ENCODE measurements around the gene TSPAN9. TPM values are rescaled to one million over a fixed set of nuclear protein-coding genes. Genes with fewer than 3 reads are reported as not detected.

TSPAN9 gene
- total and polyA plus RNA-seq, 2 of the 4 experiments (the other 2 are of a cell fraction): 17.7 to 39.1 TPM

DNA sequence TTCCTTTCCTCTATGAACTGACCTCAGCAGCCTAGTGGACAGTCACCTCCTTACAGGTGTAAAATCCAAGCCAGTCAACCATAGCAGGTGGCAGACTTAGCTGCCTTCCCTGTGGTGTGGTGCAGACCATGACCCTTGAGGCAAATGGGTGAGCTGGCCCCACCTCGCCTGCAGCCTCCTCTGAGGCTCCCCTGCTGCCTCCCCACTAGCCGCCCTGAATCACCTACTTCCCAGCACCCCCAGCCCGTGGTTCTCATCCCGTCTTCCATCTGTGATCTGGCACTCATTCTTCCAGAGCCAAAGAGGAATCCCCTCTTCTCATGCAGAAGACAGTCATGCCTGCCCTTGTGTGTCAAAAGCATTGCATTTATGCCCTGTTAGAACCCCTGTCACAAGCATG lies 34.4 kb upstream of the TSPAN9 start:
- Histone ChIP-seq H2BK15ac (ENCODE audit: low read depth, low read length) (no peak overlapping the region), H4K5ac (ENCODE audit: low read depth, low read length) (no peak overlapping the region), H4K8ac (ENCODE audit: low read depth in 2 of 2, low read length in 2 of 2) (no peak overlapping the region), H3K4me2 (ENCODE audit: low read depth, low read length) (no peak overlapping the region), H2BK20ac (ENCODE audit: low read depth, low read length) (no peak overlapping the region), H3K9ac (ENCODE audit: low read depth, low read length) (no peak overlapping the region), H2AK5ac (ENCODE audit: low read depth, low read length) (no peak overlapping the region), H3K9me1 (ENCODE audit: insufficient read depth, low read length) (peaks cover 5% of the 10 kb centered on the region), H2BK5ac (ENCODE audit: low read depth, low read length, poor library complexity, severe bottlenecking) (no peak overlapping the region), H4K20me1 (ENCODE audit: insufficient read depth, low read length) (peaks cover 3% of the 10 kb centered on the region; the same call in 1 of the 2 replicates), H3K18ac (ENCODE audit: low read depth, low read length) (no peak overlapping the region), H2BK120ac (ENCODE audit: low read depth, low read length) (no peak overlapping the region), H3K56ac (ENCODE audit: extremely low read depth, insufficient read depth, low read length) (no peak overlapping the region), H3K23ac (ENCODE audit: low read depth, low read length) (no peak overlapping the region), H3K27me3 (ENCODE audit: control insufficient read depth, insufficient read depth, low read length) (no peaks in the 10 kb centered on the region), H3K9me3 (ENCODE audit: control insufficient read depth, insufficient read depth, low read length) (no peaks in the 10 kb centered on the region), H3K79me1 (ENCODE audit: low read depth in 1 of 2, low read length in 2 of 2) (no peaks in the 10 kb centered on the region), H2AFZ (replicated peaks; ENCODE audit: low read length, poor library complexity) (no peak overlapping the region), H3K4ac (ENCODE audit: low read depth, low read length) (no peak overlapping the region), H4K91ac (ENCODE audit: insufficient read depth, low read depth, low read length) (no peak overlapping the region), H2AK9ac (replicated peaks; ENCODE audit: low read depth, low read length, poor library complexity) (no peak overlapping the region), H3K27ac (ENCODE audit: insufficient read depth, low read length) (no peak overlapping the region), H3K14ac (replicated peaks; ENCODE audit: low read depth, low read length) (no peak overlapping the region), H3K4me3 (ENCODE audit: insufficient read depth, low read depth, low read length) (no peak overlapping the region), H3K4me1 (ENCODE audit: control insufficient read depth, insufficient read depth, low read length) (no peaks in the 10 kb centered on the region), H3K36me3 (ENCODE audit: control insufficient read depth, insufficient read depth, low read length) (peaks cover 17% of the 10 kb centered on the region)
- intact Hi-C loops (cut with micrococcal nuclease) (no loop called here), in situ Hi-C loops (cut with MboI; ENCODE audit: low sequenced_read_pairs) (no loop called here), dilution Hi-C loops (cut with HindIII; ENCODE audit: low sequenced_read_pairs, unreplicated experiment) (no loop called here)
- ATAC-seq (ENCODE audit: low read depth) (no peak), DNase-seq (no peak)
- no peak for TF ChIP-seq MAZ (IDR thresholded peaks at IDR 0.05; ENCODE audit: borderline replicate concordance, low read depth, low read length)
- TF ChIP-seq, protein P1, sequence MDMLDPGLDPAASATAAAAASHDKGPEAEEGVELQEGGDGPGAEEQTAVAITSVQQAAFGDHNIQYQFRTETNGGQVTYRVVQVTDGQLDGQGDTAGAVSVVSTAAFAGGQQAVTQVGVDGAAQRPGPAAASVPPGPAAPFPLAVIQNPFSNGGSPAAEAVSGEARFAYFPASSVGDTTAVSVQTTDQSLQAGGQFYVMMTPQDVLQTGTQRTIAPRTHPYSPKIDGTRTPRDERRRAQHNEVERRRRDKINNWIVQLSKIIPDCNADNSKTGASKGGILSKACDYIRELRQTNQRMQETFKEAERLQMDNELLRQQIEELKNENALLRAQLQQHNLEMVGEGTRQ (IDR thresholded peaks at IDR 0.05; ENCODE audit: low read depth, low read length): no peak
- TF ChIP-seq RAD21 (IDR thresholded peaks at IDR 0.05; ENCODE audit: low read length): no peak
- no peak for TF ChIP-seq MAFK (IDR thresholded peaks at IDR 0.05; ENCODE audit: low read depth, low read length)
- TF ChIP-seq FOS (IDR thresholded peaks at IDR 0.05; ENCODE audit: low read depth, low read length): no peak
- no peak for TF ChIP-seq CHD1 (IDR thresholded peaks at IDR 0.05; ENCODE audit: low read depth, low read length)
- no peak for TF ChIP-seq CEBPB (IDR thresholded peaks at IDR 0.05; ENCODE audit: low read depth, low read length)
- TF ChIP-seq NFE2L2 (IDR thresholded peaks at IDR 0.05; ENCODE audit: low read depth, low read length): no peak
- no peak for TF ChIP-seq MXI1 (IDR thresholded peaks at IDR 0.05; ENCODE audit: borderline replicate concordance, low read depth, low read length)
- TF ChIP-seq, protein P2, sequence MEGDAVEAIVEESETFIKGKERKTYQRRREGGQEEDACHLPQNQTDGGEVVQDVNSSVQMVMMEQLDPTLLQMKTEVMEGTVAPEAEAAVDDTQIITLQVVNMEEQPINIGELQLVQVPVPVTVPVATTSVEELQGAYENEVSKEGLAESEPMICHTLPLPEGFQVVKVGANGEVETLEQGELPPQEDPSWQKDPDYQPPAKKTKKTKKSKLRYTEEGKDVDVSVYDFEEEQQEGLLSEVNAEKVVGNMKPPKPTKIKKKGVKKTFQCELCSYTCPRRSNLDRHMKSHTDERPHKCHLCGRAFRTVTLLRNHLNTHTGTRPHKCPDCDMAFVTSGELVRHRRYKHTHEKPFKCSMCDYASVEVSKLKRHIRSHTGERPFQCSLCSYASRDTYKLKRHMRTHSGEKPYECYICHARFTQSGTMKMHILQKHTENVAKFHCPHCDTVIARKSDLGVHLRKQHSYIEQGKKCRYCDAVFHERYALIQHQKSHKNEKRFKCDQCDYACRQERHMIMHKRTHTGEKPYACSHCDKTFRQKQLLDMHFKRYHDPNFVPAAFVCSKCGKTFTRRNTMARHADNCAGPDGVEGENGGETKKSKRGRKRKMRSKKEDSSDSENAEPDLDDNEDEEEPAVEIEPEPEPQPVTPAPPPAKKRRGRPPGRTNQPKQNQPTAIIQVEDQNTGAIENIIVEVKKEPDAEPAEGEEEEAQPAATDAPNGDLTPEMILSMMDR (conservative IDR thresholded peaks at IDR 0.05; ENCODE audit: low read depth, low read length): no peak
- no peak for TF ChIP-seq RCOR1 (IDR thresholded peaks at IDR 0.05; ENCODE audit: insufficient replicate concordance, low read length)
- no peak for TF ChIP-seq BHLHE40 (IDR thresholded peaks at IDR 0.05; ENCODE audit: low read depth, low read length)
- TF ChIP-seq POLR2A (IDR thresholded peaks at IDR 0.05; ENCODE audit: low read depth, low read length): no peak
- TF ChIP-seq, protein P3, sequence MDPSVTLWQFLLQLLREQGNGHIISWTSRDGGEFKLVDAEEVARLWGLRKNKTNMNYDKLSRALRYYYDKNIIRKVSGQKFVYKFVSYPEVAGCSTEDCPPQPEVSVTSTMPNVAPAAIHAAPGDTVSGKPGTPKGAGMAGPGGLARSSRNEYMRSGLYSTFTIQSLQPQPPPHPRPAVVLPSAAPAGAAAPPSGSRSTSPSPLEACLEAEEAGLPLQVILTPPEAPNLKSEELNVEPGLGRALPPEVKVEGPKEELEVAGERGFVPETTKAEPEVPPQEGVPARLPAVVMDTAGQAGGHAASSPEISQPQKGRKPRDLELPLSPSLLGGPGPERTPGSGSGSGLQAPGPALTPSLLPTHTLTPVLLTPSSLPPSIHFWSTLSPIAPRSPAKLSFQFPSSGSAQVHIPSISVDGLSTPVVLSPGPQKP (IDR thresholded peaks at IDR 0.05; ENCODE audit: borderline replicate concordance, low read depth, low read length): no peak
- no peak for TF ChIP-seq SMC3 (IDR thresholded peaks at IDR 0.05; ENCODE audit: low read depth, low read length)
- no peak for TF ChIP-seq RFX5 (IDR thresholded peaks at IDR 0.05; ENCODE audit: low read depth, low read length)
- WGBS, 2 experiments (ENCODE audit: extremely low coverage in 2 of 2, insufficient read length in 1 of 2): 93% methylated on average over 4 of the region's 4 CpGs; no CpG with 5 or more reads in 1 of the 2 experiments
- no TSS peak for BruUV-seq (replicated peaks)
- CTCF ChIA-PET: no interaction called here
- POLR2A ChIA-PET (ENCODE audit: unreplicated experiment): no interaction called here
